RCC 7860 (cell line): Measurements from ENCODE around the gene STIM1.
"Not testable (repeated sequence)": the region's sequence is repeated elsewhere in the genome, so short reads cannot be mapped to it uniquely, and the experiment has no call there.

Experiments used
- DNase-seq: peaks from one replicate; pipeline ENCODE4 v3.0.0-alpha.2; 2015; ENCODE audit warnings: low spot score
- FAIRE-seq: peaks from 2 replicates; lab custom pipeline; 2012; peaks lifted over from hg19 to GRCh38; lab: Jason Lieb, UNC

STIM1 gene

GRCh38 chr11:3879967-3880542 is 24.6 kb downstream of the STIM1 start:
- DNase-seq (peak; percentile 58), FAIRE-seq (peak; percentile 64)

- FAIRE-seq (peak; percentile 86), DNase-seq (peak; percentile 85)
Observed at GRCh38 chr11:3880724-3881123, 25.3 kb downstream of the STIM1 start.

GRCh38 chr11:3882655-3883054 is 27.2 kb downstream of the STIM1 start:
- DNase-seq (no peak), FAIRE-seq (no peak)

GRCh38 chr11:3885855-3886254 is 30.4 kb downstream of the STIM1 start:
- no peak for FAIRE-seq
- DNase-seq: no peak

- no peak for FAIRE-seq
- no peak for DNase-seq
Observed at GRCh38 chr11:3886985-3887384, 31.5 kb downstream of the STIM1 start.

- FAIRE-seq (no peak), DNase-seq (no peak)
Observed at GRCh38 chr11:3888876-3889275, 33.4 kb downstream of the STIM1 start.

GRCh38 chr11:3890014-3890413 is 34.5 kb downstream of the STIM1 start:
- FAIRE-seq (no peak), DNase-seq (no peak)

GRCh38 chr11:3890806-3891205 is 35.3 kb downstream of the STIM1 start:
- DNase-seq (no peak), FAIRE-seq (no peak)

GRCh38 chr11:3891751-3892150 is 36.3 kb downstream of the STIM1 start:
- FAIRE-seq (no peak), DNase-seq (no peak)

GRCh38 chr11:3892156-3892555 is 36.7 kb downstream of the STIM1 start:
- DNase-seq (no peak), FAIRE-seq (no peak)

- no peak for DNase-seq
- FAIRE-seq: no peak
Observed at GRCh38 chr11:3893311-3893710, 37.8 kb downstream of the STIM1 start.

GRCh38 chr11:3894128-3894731 is 38.8 kb downstream of the STIM1 start:
- DNase-seq (no peak), FAIRE-seq (no peak)

GRCh38 chr11:3896644-3897043 is 41.2 kb downstream of the STIM1 start:
- DNase-seq: no peak
- no peak for FAIRE-seq

GRCh38 chr11:3900230-3900629 is 44.8 kb downstream of the STIM1 start:
- FAIRE-seq, DNase-seq: not testable (repeated sequence)

GRCh38 chr11:3901249-3902025 is 46.0 kb downstream of the STIM1 start:
- DNase-seq: no peak
- FAIRE-seq: no peak

GRCh38 chr11:3902441-3902840 is 47.0 kb downstream of the STIM1 start:
- no peak for FAIRE-seq

GRCh38 chr11:3903207-3903896 is 47.9 kb downstream of the STIM1 start:
- DNase-seq: no peak
- FAIRE-seq: no peak

More at GRCh38 chr11:3902441-3902840, 47.0 kb downstream of the STIM1 start:
- DNase-seq: no peak

- FAIRE-seq (no peak), DNase-seq (peak; percentile 57)
Observed at GRCh38 chr11:3904228-3904627, 48.8 kb downstream of the STIM1 start.

GRCh38 chr11:3905080-3905953 is 49.9 kb downstream of the STIM1 start:
- FAIRE-seq: peak; percentile 93

GRCh38 chr11:3906166-3906565 is 50.7 kb downstream of the STIM1 start:
- DNase-seq (peak; percentile 22), FAIRE-seq (no peak)

More at GRCh38 chr11:3905080-3905953, 49.9 kb downstream of the STIM1 start:
- DNase-seq: peak; percentile 97
